B cell (primary cell): Measurements from ENCODE around the gene TSEN2. TPM values are rescaled to one million over a fixed set of nuclear protein-coding genes. Genes with fewer than 3 reads are reported as not detected.

Experiments
- ATAC-seq: fragments of 200-7000 bp; cut with Tn5 transposase; one replicate; pipeline ENCODE4 v1.10.0; 2021; ENCODE audit warnings: low read depth, mild to moderate bottlenecking, moderate number of reproducible peaks, moderate library complexity
- CTCF ChIA-PET: fragments of 350-600 bp; sonication (Branson Sonifier 250); formaldehyde crosslinking; loops from one replicate; lab custom pipeline; 2021; ENCODE audit warnings: antibody characterized with exemption, inconsistent platforms; lab: Charles Lee
- POLR2A ChIA-PET: fragments of 350-600 bp; sonication (Branson Sonifier 250); formaldehyde crosslinking; loops from one replicate; lab custom pipeline; 2021; ENCODE audit warnings: antibody characterized with exemption; lab: Charles Lee
- DNase-seq: peaks from one replicate; pipeline ENCODE4 v3.0.0; 2013
- H2AFZ ChIP-seq: 2 replicates; pipeline ENCODE4 v1.6.1; 2012; ENCODE audit warnings: mild to moderate bottlenecking, low read depth, low read length; ENCODE audit not compliant: insufficient read depth, poor library complexity, severe bottlenecking
- H3K27ac ChIP-seq, 2 donors: 1 replicate in 1 of 2; 2 replicates in 1 of 2; pipeline ENCODE4 v1.5.1; 2012 to 2013; ENCODE audit warnings: low read length in 2 of 2, mild to moderate bottlenecking in 2 of 2, moderate library complexity in 1 of 2
- H3K27me3 ChIP-seq, 4 experiments: fragments of 200-600 bp in 1 of 4; sonication (generic) in 1 of 4; replicated peaks in 1 of 4; 1 replicate in 2 of 4; 2 replicates in 2 of 4; pipeline versions ENCODE4 v1.6.1 to v1.7.0; 2013 to 2016; ENCODE audit warnings: low read length in 3 of 4, mild to moderate bottlenecking in 2 of 4, mixed read lengths in 1 of 4, moderate library complexity in 1 of 4; ENCODE audit not compliant: insufficient read depth in 4 of 4, control insufficient read depth in 3 of 4; ENCODE audit errors: control extremely low read depth in 1 of 4
- H3K36me3 ChIP-seq, 2 experiments: replicated peaks in 1 of 2; 1 replicate in 1 of 2; 2 replicates in 1 of 2; pipeline versions ENCODE4 v1.6.1 to v1.7.1; 2013; ENCODE audit warnings: low read length in 1 of 2; ENCODE audit not compliant: insufficient read depth in 2 of 2, control insufficient read depth in 1 of 2; ENCODE audit errors: control extremely low read depth in 1 of 2, extremely low read depth in 1 of 2
- H3K4me1 ChIP-seq, 2 donors: fragments of 200-600 bp in 1 of 2; sonication (generic) in 1 of 2; 1 replicate in 1 of 2; 2 replicates in 1 of 2; pipeline versions ENCODE4 v1.5.1 to v1.6.1; 2013 to 2017; ENCODE audit warnings: low read length in 2 of 2; ENCODE audit not compliant: control insufficient read depth in 2 of 2, insufficient read depth in 2 of 2
- H3K4me2 ChIP-seq: replicated peaks from 2 replicates; pipeline ENCODE3; 2012; ENCODE audit warnings: mild to moderate bottlenecking, low read depth, low read length; ENCODE audit not compliant: poor library complexity, severe bottlenecking
- H3K4me3 ChIP-seq, 5 experiments: fragments of 200-600 bp in 1 of 5; sonication (generic) in 1 of 5; 1 replicate in 3 of 5; 2 replicates in 2 of 5; pipeline versions ENCODE4 v1.5.1 to v1.7.0; 2011 to 2016; ENCODE audit warnings: low read length in 4 of 5, mild to moderate bottlenecking in 4 of 5, low read depth in 2 of 5, control low read depth in 1 of 5, moderate library complexity in 1 of 5; ENCODE audit not compliant: insufficient read depth in 1 of 5; ENCODE audit errors: control extremely low read depth in 1 of 5, extremely low read depth in 1 of 5
- H3K79me2 ChIP-seq: fragments of 200-600 bp; sonication (generic); one replicate; pipeline ENCODE4 v1.6.0; 2016; ENCODE audit warnings: low read length; ENCODE audit not compliant: control insufficient read depth, insufficient read depth
- H3K9ac ChIP-seq: fragments of 200-600 bp; sonication (generic); 2 replicates; pipeline ENCODE4 v1.6.1; 2017; ENCODE audit warnings: mild to moderate bottlenecking, low read length, moderate library complexity
- H3K9me3 ChIP-seq, 3 donors: one replicate each; pipeline versions ENCODE4 v1.6.1 to v1.7.1; 2013; ENCODE audit warnings: low read length in 2 of 3; ENCODE audit not compliant: control insufficient read depth in 2 of 3, insufficient read depth in 1 of 3; ENCODE audit errors: control extremely low read depth in 1 of 3
- H4K20me1 ChIP-seq: 2 replicates; pipeline ENCODE4 v1.6.0; 2012; ENCODE audit warnings: mild to moderate bottlenecking, low read length; ENCODE audit not compliant: insufficient read depth, control insufficient read depth, poor library complexity, severe bottlenecking
- H3K27ac Mint-ChIP-seq: one replicate; pipeline ENCODE4 v1.8.0; 2021; ENCODE audit warnings: mixed read lengths
- H3K27me3 Mint-ChIP-seq: one replicate; pipeline ENCODE4 v1.8.0; 2021; ENCODE audit warnings: mixed read lengths
- H3K4me1 Mint-ChIP-seq: one replicate; pipeline ENCODE4 v1.8.0; 2021; ENCODE audit warnings: mixed read lengths
- H3K4me3 Mint-ChIP-seq: one replicate; pipeline ENCODE4 v1.8.0; 2021; ENCODE audit warnings: mixed read lengths
- H3K9me3 Mint-ChIP-seq: one replicate; pipeline ENCODE4 v1.8.0; 2022; ENCODE audit warnings: mixed read lengths; ENCODE audit not compliant: insufficient read depth
- EZH2 ChIP-seq: IDR thresholded peaks from 2 replicates; pipeline ENCODE4 v1.6.1; 2012; ENCODE audit warnings: borderline replicate concordance, low read depth, mild to moderate bottlenecking, moderate library complexity, low read length; ENCODE audit not compliant: insufficient read depth, poor library complexity, severe bottlenecking
- WGBS: methylation state at CpG from one replicate; pipeline ENCODE4 v1.1.5; 2013; ENCODE audit warnings: missing lambda C conversion rate; ENCODE audit not compliant: insufficient coverage; 5-methylcytosine and 5-hydroxymethylcytosine counted together
- intact Hi-C: fragments of 100-400 bp; cut with micrococcal nuclease; formaldehyde crosslinking; loops from one replicate; pipeline ENCODE4 v1.10.0; 2022
- polyA plus RNA-seq: library from polyadenylated mRNA; depleted of rRNA; stranded (reverse); fragments of >200 nt; gene quantifications from 2 replicates; pipeline ENCODE4 v1.2.3, GENCODE V29; 2012
- total RNA-seq, 2 donors: library from RNA; stranded (reverse); fragments of 120-200 nt in 1 of 2; gene quantifications; 1 replicate in 1 of 2; 2 replicates in 1 of 2; pipeline versions ENCODE4 v1.2.3 to v1.2.4, GENCODE V29; 2013 to 2022
- TF ChIP-seq, protein P1 (sequence below): fragments of 200-600 bp; IDR thresholded peaks from one replicate; pipeline ENCODE4 v1.8.0; 2022; ENCODE audit warnings: antibody characterized with exemption, mild to moderate bottlenecking

TSEN2 gene
- total and polyA plus RNA-seq, 2 donors (not counting 1 experiment from before 2014, with no cell fraction given) = 13.4 to 17.6 TPM

DNA sequence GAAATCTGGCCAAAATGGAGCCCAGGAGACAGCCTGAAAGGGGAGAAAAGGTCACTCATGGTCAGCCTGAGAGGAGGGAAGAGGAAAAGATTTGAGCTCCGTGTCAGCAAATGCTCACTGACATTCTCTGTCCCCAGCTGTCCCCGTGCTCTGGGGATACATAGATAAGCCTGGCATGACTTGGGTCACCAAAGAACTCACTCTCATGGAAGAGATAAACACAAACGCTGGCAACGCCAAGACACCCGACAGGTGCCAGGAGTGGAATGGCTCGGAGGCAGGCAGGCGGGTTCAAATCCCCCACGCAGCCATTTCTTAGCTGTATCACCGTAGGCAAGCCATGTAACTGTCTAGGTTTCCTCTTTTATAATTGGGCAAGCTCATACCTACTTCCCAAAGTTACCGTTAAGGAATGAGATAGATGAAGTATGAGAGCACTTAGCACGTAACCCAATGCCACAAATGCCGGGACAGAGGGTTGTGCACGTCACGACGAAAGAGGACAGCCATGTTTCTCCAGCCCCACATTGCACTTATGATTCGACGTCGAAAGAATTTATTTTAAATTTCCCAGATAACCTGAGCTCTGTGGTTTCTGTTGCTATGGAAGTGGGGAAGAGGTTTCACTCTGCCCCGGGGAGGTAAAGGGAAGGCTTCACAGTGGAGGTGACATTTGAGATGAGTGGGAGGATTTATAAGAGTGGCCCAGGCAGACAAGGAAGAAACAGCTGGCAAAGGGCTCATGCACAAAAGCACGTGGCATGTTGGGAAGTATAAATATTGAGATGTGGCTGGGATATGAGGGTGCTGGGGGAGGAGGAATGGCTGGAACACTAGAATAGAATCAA, 41.4 kb upstream of the TSEN2 start:
- H3K9me3 Mint-ChIP-seq = no peaks in the 10 kb centered on the region
- ChIA-PET POLR2A (no interaction called here), CTCF (interaction anchor here (1.7 kb wide), 1 partner anchor 37 kb away, joined by 5 read pairs; no protein-coding TSS in a partner anchor)
- Histone ChIP-seq H2AFZ (no peak overlapping the region), H3K4me1 (no peaks in the 10 kb centered on the region), H3K4me2 (no peak overlapping the region), H3K9ac (no peak overlapping the region), H3K36me3 (no peaks in the 10 kb centered on the region), H3K27me3 (peaks cover 0 to 11% (median 0%) of the 10 kb centered on the region in 4 experiments), H3K9me3 (no peaks in the 10 kb centered on the region), H3K4me3 (no peak overlapping the region), H4K20me1 (no peaks in the 10 kb centered on the region), H3K27ac (no peak overlapping the region), H3K79me2 (no peaks in the 10 kb centered on the region)
- WGBS = 87% methylated on average over 17 of the region's 20 CpGs
- no peak for TF ChIP-seq EZH2
- intact Hi-C loops = no loop called here
- no peak overlapping the region for H3K27ac Mint-ChIP-seq
- no peak overlapping the region for H3K4me3 Mint-ChIP-seq
- DNase-seq = no peak
- H3K27me3 Mint-ChIP-seq = peaks cover 23% of the 10 kb centered on the region
- no peaks in the 10 kb centered on the region for H3K4me1 Mint-ChIP-seq
- no peak for ATAC-seq

DNA sequence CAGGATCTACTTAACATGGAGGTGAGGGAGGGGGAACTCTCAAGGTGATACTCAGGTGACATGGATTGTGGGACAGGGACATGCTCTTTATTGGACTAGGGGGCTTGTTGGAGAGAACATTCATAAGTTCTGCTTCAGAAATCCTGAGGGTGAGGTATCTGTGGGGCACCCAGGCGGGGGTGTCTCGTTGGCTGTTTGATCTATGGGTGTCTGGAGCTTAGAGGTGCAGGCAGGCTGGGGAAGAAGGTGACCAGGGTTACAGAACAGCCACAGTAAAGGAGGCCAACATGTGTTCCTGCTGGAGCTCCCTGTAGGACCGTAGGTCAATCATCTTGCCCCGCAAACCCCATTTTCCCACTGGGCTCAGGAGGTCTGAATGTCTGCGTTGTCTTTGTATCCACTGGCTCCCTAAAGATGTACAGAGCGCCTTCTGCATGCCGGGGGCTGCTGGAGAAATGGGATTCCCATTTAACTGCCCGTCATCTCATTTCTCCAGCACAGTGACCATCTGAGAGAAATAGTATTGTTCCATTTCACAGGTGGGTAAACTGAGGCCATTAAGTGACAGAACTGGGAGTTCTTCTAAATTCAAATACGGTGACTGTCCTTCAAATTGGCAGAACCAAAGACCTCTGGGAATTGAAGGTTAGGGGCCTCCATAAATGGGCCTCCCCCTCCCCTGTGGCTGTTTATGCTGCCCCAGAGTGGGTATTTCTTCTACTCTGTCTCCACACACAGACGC, 40.3 kb upstream of the TSEN2 start:
- TF ChIP-seq EZH2 = no peak
- TF ChIP-seq, protein P1, sequence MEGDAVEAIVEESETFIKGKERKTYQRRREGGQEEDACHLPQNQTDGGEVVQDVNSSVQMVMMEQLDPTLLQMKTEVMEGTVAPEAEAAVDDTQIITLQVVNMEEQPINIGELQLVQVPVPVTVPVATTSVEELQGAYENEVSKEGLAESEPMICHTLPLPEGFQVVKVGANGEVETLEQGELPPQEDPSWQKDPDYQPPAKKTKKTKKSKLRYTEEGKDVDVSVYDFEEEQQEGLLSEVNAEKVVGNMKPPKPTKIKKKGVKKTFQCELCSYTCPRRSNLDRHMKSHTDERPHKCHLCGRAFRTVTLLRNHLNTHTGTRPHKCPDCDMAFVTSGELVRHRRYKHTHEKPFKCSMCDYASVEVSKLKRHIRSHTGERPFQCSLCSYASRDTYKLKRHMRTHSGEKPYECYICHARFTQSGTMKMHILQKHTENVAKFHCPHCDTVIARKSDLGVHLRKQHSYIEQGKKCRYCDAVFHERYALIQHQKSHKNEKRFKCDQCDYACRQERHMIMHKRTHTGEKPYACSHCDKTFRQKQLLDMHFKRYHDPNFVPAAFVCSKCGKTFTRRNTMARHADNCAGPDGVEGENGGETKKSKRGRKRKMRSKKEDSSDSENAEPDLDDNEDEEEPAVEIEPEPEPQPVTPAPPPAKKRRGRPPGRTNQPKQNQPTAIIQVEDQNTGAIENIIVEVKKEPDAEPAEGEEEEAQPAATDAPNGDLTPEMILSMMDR = no peak
- no peaks in the 10 kb centered on the region for H3K36me3 ChIP-seq
- H3K9me3 Mint-ChIP-seq = no peaks in the 10 kb centered on the region
- intact Hi-C loops = no loop called here
- DNase-seq (no peak), ATAC-seq (no peak)
- H3K9ac ChIP-seq = no peak overlapping the region
- H2AFZ ChIP-seq = no peak overlapping the region
- no peaks in the 10 kb centered on the region for H3K9me3 ChIP-seq
- no peak overlapping the region for H3K27ac ChIP-seq
- no peak overlapping the region for H3K4me3 Mint-ChIP-seq
- no peak overlapping the region for H3K4me3 ChIP-seq
- no peaks in the 10 kb centered on the region for H3K4me1 ChIP-seq
- no peak overlapping the region for H3K4me2 ChIP-seq
- H3K4me1 Mint-ChIP-seq = no peaks in the 10 kb centered on the region
- peaks cover 23% of the 10 kb centered on the region for H3K27me3 Mint-ChIP-seq
- POLR2A ChIA-PET = no interaction called here
- no peaks in the 10 kb centered on the region for H4K20me1 ChIP-seq
- H3K27ac Mint-ChIP-seq = no peak overlapping the region
- no peaks in the 10 kb centered on the region for H3K79me2 ChIP-seq
- CTCF ChIA-PET = no interaction called here
- 97% methylated on average over 9 of the region's 10 CpGs for WGBS
- H3K27me3 ChIP-seq = peaks cover 0 to 11% (median 0%) of the 10 kb centered on the region in 4 experiments
